ENCODE data around the gene STX18.
"Not testable (repeated sequence)": the region's sequence is repeated elsewhere in the genome, so short reads cannot be mapped to it uniquely, and the experiment has no call there.

STX18 gene

DNA sequence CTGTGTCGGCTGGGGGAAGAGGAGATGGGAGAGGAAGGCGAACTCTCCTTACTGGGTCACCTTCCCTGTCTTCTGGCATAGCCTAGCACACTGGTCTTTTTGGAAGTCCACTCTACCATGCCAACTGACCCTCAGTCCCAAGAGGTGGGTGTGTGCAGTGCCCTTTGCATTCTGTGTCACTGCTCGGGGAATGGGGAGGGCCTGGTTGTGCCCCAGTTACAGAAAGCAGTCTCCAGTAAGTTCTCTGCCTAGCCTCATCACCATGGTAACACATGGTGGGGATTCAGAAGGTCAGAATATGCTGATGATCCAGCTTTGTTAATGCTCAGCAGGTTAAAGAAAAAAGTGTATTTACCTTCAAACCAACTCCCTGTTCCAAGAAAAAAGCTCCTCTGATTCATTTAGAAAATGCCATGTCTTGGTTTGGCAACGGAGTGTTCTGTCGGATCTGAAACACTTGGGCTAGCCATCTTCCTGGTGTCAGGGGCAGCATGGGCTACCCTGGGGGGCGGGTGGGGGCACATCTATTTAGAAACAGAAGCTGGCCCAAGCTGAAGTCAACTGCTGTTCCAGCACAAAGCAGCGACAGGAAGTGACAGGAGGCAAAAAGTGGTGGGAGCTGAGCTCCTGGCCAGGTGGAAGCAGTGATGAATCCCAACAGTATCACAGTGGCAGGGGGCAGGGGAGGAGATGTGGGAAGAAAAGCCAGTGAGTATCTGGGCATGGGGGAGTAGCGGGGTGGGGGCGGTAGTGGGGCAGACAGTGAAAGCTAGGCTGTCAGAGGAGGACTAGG lies 117.9 kb downstream of the STX18 start:
- TF ChIP-seq, protein P1, sequence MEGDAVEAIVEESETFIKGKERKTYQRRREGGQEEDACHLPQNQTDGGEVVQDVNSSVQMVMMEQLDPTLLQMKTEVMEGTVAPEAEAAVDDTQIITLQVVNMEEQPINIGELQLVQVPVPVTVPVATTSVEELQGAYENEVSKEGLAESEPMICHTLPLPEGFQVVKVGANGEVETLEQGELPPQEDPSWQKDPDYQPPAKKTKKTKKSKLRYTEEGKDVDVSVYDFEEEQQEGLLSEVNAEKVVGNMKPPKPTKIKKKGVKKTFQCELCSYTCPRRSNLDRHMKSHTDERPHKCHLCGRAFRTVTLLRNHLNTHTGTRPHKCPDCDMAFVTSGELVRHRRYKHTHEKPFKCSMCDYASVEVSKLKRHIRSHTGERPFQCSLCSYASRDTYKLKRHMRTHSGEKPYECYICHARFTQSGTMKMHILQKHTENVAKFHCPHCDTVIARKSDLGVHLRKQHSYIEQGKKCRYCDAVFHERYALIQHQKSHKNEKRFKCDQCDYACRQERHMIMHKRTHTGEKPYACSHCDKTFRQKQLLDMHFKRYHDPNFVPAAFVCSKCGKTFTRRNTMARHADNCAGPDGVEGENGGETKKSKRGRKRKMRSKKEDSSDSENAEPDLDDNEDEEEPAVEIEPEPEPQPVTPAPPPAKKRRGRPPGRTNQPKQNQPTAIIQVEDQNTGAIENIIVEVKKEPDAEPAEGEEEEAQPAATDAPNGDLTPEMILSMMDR (IDR thresholded peaks at IDR 0.05; ENCODE audit: low read depth, low read length, missing control alignments) = no peak
- no peak overlapping the region for H3K4me3 ChIP-seq (replicated peaks; ENCODE audit: low read depth, low read length)
- no peak for DNase-seq (ENCODE audit: extremely low read depth, low read depth)

DNA sequence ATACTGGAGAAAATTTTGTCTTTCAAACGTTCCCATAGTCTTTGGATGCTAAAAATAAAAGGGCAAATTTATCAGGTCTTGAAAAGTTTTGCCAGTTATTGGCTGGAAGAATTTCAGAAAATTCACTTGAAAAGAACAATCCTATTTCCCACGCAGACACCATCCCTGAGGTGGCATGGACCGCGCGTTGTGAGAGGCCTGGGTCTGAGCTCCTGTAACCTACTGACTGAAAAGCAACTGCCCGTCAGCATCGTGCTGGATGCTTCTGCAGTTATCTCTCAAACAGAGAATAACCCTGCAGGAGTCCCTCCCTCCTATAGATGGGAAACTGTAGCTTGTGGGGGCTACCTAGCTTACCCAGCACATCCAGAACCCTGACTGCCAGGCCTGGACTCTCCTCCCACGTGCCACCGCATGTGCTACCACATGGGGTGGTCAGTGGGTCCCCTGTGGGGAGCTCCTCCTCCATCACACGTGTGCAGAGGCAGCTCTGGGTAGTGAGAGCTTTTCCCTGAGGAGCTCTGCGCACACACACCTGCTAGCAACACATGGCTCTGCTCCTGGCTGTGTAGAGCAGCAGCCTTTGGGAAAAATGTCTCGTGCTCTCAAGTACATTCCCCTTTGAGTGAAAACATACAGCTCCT lies 118.9 kb downstream of the STX18 start:
- H3K4me3 ChIP-seq (replicated peaks; ENCODE audit: low read depth, low read length) = no peak overlapping the region
- TF ChIP-seq, protein P1 (IDR thresholded peaks at IDR 0.05; ENCODE audit: low read depth, low read length, missing control alignments) = no peak
- no peak for DNase-seq (ENCODE audit: extremely low read depth, low read depth)

DNA sequence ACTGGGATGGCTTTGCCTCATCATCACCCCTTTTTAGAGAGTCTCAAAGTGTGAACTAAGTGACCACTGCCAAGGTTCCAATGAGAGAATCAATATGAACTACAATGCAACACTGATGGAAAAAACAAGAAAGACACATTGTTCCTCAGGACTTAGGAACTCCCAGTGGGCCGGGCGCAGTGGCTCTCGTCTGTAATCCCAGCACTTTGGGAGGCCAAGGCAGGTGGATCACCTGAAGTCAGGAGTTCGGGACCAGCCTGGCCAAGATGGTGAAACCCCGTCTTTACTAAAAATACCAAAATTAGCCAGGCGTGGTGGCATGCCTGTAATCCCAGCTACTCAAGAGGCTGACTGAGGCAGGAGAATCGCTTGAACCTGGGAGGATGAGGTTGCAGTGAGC lies 119.7 kb downstream of the STX18 start:
- H3K4me3 ChIP-seq (replicated peaks; ENCODE audit: low read depth, low read length); DNase-seq (ENCODE audit: extremely low read depth, low read depth): not testable (repeated sequence)

DNA sequence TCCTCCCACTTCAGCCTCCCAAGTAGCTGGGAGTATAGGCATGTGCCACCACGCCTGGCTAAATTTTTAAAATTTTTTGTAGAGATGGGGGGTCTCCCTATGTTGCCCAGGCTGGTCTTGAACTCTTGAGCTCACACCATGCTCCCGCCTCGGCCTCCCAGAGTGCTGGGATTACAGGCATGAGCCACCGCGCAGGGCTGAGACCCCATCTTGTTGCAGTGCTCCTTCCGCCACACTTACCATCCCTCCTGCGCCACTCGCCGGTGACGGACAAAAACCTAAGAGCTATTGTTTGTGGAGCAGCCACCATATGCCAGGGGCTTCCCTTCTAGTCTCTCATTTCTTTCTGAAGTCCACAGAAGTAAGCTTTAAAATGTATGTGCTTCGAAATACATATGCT lies 120.5 kb downstream of the STX18 start:
- H3K4me3 ChIP-seq (replicated peaks; ENCODE audit: low read depth, low read length) = no peak overlapping the region
- TF ChIP-seq, protein P1 (IDR thresholded peaks at IDR 0.05; ENCODE audit: low read depth, low read length, missing control alignments) = no peak
- no peak for DNase-seq (ENCODE audit: extremely low read depth, low read depth)

DNA sequence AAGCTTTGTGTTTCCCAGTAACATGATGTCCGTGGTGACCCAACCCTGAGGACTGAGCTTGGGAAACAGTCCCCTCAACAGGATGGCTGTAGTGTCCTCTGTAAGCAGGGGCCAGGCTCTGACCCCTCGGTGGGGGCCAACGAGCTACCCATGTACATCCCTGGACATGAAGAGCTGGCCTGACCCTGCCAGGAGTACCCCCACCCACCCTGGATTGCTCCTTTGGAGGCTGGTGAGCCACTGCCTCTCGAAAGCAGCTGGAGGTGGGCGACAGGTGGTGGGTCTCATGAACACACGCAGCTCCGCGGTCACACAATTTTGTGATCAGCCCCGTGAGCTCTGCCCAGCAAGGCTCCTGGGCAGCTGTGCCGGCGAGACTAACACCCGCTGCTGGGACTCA lies 121.4 kb downstream of the STX18 start:
- no peak overlapping the region for H3K4me3 ChIP-seq (replicated peaks; ENCODE audit: low read depth, low read length)
- DNase-seq (ENCODE audit: extremely low read depth, low read depth) = no peak
- TF ChIP-seq, protein P1 (IDR thresholded peaks at IDR 0.05; ENCODE audit: low read depth, low read length, missing control alignments) = no peak

DNA sequence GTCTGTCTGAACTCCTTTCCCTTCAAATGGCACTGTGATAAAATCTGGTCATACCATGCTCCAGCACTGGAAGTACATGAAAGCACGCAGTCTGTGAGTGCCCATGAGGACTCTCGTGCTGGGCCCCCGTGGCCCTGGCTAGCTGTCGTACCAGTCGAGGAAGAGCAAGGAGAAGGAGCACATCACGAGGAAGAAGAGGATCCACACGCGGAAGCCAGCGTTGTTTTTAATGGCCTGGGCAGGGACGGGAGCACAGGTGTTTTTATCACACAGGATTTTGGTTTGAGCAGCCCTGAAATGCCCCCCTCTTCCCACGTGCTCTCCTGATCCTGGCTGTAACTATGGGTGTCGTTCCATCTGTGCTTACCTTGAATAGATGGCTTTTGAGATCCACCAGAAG lies 122.0 kb downstream of the STX18 start:
- no peak for DNase-seq (ENCODE audit: extremely low read depth, low read depth)
- no peak overlapping the region for H3K4me3 ChIP-seq (replicated peaks; ENCODE audit: low read depth, low read length)
- TF ChIP-seq, protein P1 (IDR thresholded peaks at IDR 0.05; ENCODE audit: low read depth, low read length, missing control alignments) = no peak

DNA sequence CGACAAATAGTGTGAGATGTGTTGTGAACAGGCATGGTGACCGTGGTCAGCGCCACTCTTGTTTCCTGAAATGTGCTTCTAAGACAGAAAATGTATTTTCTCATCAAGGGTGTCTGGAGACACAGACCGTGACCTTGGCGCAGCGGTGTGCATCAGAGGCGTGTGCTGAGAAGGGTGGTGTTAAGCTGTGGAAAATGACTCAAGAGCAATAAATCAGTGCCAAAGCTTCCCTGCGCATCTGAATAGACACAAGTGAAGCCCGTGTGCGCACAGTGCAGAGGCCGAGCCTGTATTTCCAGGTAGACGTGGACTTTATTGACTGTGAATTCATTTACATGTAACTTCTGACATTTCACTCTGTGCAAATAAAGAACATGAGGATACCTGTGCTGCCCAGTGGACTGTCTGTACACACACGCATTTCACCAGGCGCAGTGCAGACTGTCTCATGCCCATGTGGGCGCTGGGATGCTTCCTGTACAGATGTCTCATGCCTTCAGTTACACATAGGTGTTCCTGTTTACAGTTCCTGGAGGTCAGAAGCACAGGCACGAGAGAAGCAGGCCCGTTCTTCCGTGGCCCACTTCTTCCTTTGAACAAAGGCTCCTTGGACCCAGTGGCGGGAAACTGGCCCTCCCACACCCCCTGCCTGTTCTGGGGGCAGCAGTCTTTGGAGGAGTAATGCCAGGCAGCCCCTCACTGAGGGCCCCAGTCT lies 123.0 kb downstream of the STX18 start:
- TF ChIP-seq, protein P1 (IDR thresholded peaks at IDR 0.05; ENCODE audit: low read depth, low read length, missing control alignments) = no peak
- no peak for DNase-seq (ENCODE audit: extremely low read depth, low read depth)
- no peak overlapping the region for H3K4me3 ChIP-seq (replicated peaks; ENCODE audit: low read depth, low read length)

Data from HFF-Myc (cell line).